HepG2 (cell line): ENCODE results near the gene CIROP. TPM values are rescaled to one million over a fixed set of nuclear protein-coding genes. Genes with fewer than 3 reads are reported as not detected.

Experiments used
- HHEX ChIP-seq: IDR thresholded peaks from 2 replicates; pipeline ENCODE4 v1.6.1; 2016; ENCODE audit warnings: control low read depth
- KMT2B ChIP-seq: IDR thresholded peaks from 2 replicates; pipeline ENCODE4 v1.6.1; 2016; ENCODE audit warnings: missing genetic modification reagents, missing compliant biosample characterization
- PITX1 ChIP-seq: sonication (generic); formaldehyde crosslinking; IDR thresholded peaks from 2 replicates; pipeline ENCODE4 v1.5.1; 2020; ENCODE audit warnings: mild to moderate bottlenecking, missing genetic modification reagents
- SMARCC2 ChIP-seq: fragments of 450-650 bp; IDR thresholded peaks from 2 replicates; pipeline ENCODE4 v1.6.1; 2017; ENCODE audit warnings: antibody characterized with exemption, mild to moderate bottlenecking
- ZNF124 ChIP-seq: sonication (generic); formaldehyde crosslinking; IDR thresholded peaks from 2 replicates; pipeline ENCODE4 v1.4.0; 2020; ENCODE audit warnings: missing genetic modification reagents
- ZNF138 ChIP-seq: sonication (generic); formaldehyde crosslinking; IDR thresholded peaks from 2 replicates; pipeline ENCODE4 v1.5.0; 2020; ENCODE audit warnings: mild to moderate bottlenecking, low read depth, missing genetic modification reagents
- ZNF569 ChIP-seq: sonication (generic); formaldehyde crosslinking; IDR thresholded peaks from 2 replicates; pipeline ENCODE4 v1.5.0; 2020; ENCODE audit warnings: mild to moderate bottlenecking, missing genetic modification reagents, moderate library complexity, borderline replicate concordance
- ZNF572 ChIP-seq: sonication (generic); formaldehyde crosslinking; IDR thresholded peaks from 2 replicates; pipeline ENCODE4 v1.5.1; 2020; ENCODE audit warnings: mild to moderate bottlenecking, missing genetic modification reagents
- polyA plus RNA-seq, 8 experiments: library from polyadenylated mRNA; depleted of rRNA in 3 of 8; stranded (reverse) in 7 of 8; unstranded in 1 of 8; fragments of >200 nt; fragmentation: Illumina TruSeq in 4 of 8; extraction: Trizol in 4 of 8; gene quantifications; 2 replicates each; pipeline versions ENCODE4 v1.2.1 to v1.2.3, GENCODE V29; 2011 to 2016; ENCODE audit warnings: low read depth in 4 of 8, missing spikeins in 1 of 8, mixed read lengths in 1 of 8; ENCODE audit not compliant: insufficient read depth in 1 of 8
- total RNA-seq, 5 experiments: library from RNA; depleted of rRNA; stranded (reverse); fragments of >200 nt; fragmentation: Illumina TruSeq; extraction: Trizol; gene quantifications; 2 replicates each; pipeline ENCODE4 v1.2.3, GENCODE V29; 2016; ENCODE audit warnings: low read depth in 1 of 5
- TF ChIP-seq, protein P1 (sequence below): sonication (generic); formaldehyde crosslinking; IDR thresholded peaks from 2 replicates; pipeline ENCODE4 v1.4.0; 2020; ENCODE audit warnings: missing genetic modification reagents
- TF ChIP-seq, protein P2 (sequence below): sonication (generic); formaldehyde crosslinking; IDR thresholded peaks from 2 replicates; pipeline ENCODE4 v1.4.0; 2020; ENCODE audit warnings: missing genetic modification reagents, borderline replicate concordance
- TF ChIP-seq, protein P3 (sequence below): sonication (generic); formaldehyde crosslinking; IDR thresholded peaks from 2 replicates; pipeline ENCODE4 v1.5.1; 2020; ENCODE audit warnings: missing genetic modification reagents, mild to moderate bottlenecking, borderline replicate concordance
- TF ChIP-seq, protein P4 (sequence below): sonication (generic); formaldehyde crosslinking; IDR thresholded peaks from 2 replicates; pipeline ENCODE4 v1.5.0; 2020; ENCODE audit warnings: missing genetic modification reagents
- TF ChIP-seq, protein P5 (sequence below): sonication (generic); formaldehyde crosslinking; conservative IDR thresholded peaks from 2 replicates; pipeline ENCODE4 v1.4.0; 2020; ENCODE audit warnings: mild to moderate bottlenecking, missing genetic modification reagents, moderate library complexity

The CIROP gene
- total and polyA plus RNA-seq, 2 of the 13 experiments (the other 11 are each of a cell fraction or from before 2014, with no cell fraction given) = 0.07 TPM; not detected in 1

DNA sequence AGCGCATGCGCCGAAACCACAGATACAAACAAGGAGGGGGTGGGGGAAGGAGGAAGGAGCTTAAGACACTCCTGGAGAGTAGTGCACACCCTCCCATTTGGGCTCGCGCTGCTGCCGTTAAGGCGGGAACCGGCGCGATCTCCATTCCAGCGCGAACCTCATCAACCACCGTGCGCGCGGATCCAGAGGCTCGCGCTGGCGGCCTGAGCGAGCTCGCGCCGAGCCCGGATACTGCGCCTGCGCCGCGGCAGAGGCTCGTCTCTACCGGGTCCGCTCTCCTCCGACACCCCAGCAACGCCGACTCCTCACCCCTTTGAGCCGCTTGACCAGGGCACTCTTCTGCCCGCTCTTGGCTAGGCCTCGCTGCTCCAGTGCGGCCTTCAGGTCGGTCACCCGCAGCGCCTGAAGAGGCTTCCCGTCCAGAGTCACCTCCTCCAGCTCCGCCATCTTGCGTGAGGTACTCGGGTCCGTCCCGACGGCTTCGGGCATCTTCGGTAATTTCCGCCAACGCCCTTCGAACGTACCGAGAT is 10.1 kb downstream of the CIROP start, which contains the start of gene ACIN1 (continued):
- TF ChIP-seq, protein P1, sequence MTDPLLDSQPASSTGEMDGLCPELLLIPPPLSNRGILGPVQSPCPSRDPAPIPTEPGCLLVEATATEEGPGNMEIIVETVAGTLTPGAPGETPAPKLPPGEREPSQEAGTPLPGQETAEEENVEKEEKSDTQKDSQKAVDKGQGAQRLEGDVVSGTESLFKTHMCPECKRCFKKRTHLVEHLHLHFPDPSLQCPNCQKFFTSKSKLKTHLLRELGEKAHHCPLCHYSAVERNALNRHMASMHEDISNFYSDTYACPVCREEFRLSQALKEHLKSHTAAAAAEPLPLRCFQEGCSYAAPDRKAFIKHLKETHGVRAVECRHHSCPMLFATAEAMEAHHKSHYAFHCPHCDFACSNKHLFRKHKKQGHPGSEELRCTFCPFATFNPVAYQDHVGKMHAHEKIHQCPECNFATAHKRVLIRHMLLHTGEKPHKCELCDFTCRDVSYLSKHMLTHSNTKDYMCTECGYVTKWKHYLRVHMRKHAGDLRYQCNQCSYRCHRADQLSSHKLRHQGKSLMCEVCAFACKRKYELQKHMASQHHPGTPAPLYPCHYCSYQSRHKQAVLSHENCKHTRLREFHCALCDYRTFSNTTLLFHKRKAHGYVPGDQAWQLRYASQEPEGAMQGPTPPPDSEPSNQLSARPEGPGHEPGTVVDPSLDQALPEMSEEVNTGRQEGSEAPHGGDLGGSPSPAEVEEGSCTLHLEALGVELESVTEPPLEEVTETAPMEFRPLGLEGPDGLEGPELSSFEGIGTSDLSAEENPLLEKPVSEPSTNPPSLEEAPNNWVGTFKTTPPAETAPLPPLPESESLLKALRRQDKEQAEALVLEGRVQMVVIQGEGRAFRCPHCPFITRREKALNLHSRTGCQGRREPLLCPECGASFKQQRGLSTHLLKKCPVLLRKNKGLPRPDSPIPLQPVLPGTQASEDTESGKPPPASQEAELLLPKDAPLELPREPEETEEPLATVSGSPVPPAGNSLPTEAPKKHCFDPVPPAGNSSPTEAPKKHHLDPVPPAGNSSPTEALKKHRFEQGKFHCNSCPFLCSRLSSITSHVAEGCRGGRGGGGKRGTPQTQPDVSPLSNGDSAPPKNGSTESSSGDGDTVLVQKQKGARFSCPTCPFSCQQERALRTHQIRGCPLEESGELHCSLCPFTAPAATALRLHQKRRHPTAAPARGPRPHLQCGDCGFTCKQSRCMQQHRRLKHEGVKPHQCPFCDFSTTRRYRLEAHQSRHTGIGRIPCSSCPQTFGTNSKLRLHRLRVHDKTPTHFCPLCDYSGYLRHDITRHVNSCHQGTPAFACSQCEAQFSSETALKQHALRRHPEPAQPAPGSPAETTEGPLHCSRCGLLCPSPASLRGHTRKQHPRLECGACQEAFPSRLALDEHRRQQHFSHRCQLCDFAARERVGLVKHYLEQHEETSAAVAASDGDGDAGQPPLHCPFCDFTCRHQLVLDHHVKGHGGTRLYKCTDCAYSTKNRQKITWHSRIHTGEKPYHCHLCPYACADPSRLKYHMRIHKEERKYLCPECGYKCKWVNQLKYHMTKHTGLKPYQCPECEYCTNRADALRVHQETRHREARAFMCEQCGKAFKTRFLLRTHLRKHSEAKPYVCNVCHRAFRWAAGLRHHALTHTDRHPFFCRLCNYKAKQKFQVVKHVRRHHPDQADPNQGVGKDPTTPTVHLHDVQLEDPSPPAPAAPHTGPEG (CRISPR knock-in tag) = peak; percentile 90
- 0 out of 2 replicates have a peak, but pooled peaks have one; percentile 21 for TF ChIP-seq HHEX (CRISPR knock-in tag)
- peak; percentile 99 for TF ChIP-seq ZNF138
- TF ChIP-seq, protein P2, sequence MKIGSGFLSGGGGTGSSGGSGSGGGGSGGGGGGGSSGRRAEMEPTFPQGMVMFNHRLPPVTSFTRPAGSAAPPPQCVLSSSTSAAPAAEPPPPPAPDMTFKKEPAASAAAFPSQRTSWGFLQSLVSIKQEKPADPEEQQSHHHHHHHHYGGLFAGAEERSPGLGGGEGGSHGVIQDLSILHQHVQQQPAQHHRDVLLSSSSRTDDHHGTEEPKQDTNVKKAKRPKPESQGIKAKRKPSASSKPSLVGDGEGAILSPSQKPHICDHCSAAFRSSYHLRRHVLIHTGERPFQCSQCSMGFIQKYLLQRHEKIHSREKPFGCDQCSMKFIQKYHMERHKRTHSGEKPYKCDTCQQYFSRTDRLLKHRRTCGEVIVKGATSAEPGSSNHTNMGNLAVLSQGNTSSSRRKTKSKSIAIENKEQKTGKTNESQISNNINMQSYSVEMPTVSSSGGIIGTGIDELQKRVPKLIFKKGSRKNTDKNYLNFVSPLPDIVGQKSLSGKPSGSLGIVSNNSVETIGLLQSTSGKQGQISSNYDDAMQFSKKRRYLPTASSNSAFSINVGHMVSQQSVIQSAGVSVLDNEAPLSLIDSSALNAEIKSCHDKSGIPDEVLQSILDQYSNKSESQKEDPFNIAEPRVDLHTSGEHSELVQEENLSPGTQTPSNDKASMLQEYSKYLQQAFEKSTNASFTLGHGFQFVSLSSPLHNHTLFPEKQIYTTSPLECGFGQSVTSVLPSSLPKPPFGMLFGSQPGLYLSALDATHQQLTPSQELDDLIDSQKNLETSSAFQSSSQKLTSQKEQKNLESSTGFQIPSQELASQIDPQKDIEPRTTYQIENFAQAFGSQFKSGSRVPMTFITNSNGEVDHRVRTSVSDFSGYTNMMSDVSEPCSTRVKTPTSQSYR = peak; percentile 82
- peak; percentile 87; the same call in 1 of the 2 replicates for TF ChIP-seq ZNF569
- peak; percentile 67; the same call in 1 of the 2 replicates for TF ChIP-seq ZNF572 (CRISPR knock-in tag)
- TF ChIP-seq PITX1 = peak; percentile 96
- TF ChIP-seq, protein P3, sequence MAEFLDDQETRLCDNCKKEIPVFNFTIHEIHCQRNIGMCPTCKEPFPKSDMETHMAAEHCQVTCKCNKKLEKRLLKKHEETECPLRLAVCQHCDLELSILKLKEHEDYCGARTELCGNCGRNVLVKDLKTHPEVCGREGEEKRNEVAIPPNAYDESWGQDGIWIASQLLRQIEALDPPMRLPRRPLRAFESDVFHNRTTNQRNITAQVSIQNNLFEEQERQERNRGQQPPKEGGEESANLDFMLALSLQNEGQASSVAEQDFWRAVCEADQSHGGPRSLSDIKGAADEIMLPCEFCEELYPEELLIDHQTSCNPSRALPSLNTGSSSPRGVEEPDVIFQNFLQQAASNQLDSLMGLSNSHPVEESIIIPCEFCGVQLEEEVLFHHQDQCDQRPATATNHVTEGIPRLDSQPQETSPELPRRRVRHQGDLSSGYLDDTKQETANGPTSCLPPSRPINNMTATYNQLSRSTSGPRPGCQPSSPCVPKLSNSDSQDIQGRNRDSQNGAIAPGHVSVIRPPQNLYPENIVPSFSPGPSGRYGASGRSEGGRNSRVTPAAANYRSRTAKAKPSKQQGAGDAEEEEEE (CRISPR knock-in tag) = peak; percentile 99
- TF ChIP-seq, protein P4, sequence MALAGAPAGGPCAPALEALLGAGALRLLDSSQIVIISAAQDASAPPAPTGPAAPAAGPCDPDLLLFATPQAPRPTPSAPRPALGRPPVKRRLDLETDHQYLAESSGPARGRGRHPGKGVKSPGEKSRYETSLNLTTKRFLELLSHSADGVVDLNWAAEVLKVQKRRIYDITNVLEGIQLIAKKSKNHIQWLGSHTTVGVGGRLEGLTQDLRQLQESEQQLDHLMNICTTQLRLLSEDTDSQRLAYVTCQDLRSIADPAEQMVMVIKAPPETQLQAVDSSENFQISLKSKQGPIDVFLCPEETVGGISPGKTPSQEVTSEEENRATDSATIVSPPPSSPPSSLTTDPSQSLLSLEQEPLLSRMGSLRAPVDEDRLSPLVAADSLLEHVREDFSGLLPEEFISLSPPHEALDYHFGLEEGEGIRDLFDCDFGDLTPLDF (CRISPR knock-in tag) = peak; percentile 88
- TF ChIP-seq, protein P5, sequence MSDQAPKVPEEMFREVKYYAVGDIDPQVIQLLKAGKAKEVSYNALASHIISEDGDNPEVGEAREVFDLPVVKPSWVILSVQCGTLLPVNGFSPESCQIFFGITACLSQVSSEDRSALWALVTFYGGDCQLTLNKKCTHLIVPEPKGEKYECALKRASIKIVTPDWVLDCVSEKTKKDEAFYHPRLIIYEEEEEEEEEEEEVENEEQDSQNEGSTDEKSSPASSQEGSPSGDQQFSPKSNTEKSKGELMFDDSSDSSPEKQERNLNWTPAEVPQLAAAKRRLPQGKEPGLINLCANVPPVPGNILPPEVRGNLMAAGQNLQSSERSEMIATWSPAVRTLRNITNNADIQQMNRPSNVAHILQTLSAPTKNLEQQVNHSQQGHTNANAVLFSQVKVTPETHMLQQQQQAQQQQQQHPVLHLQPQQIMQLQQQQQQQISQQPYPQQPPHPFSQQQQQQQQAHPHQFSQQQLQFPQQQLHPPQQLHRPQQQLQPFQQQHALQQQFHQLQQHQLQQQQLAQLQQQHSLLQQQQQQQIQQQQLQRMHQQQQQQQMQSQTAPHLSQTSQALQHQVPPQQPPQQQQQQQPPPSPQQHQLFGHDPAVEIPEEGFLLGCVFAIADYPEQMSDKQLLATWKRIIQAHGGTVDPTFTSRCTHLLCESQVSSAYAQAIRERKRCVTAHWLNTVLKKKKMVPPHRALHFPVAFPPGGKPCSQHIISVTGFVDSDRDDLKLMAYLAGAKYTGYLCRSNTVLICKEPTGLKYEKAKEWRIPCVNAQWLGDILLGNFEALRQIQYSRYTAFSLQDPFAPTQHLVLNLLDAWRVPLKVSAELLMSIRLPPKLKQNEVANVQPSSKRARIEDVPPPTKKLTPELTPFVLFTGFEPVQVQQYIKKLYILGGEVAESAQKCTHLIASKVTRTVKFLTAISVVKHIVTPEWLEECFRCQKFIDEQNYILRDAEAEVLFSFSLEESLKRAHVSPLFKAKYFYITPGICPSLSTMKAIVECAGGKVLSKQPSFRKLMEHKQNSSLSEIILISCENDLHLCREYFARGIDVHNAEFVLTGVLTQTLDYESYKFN (CRISPR knock-in tag) = peak; percentile 60
- no peak for TF ChIP-seq SMARCC2
- peak; percentile 92 for TF ChIP-seq ZNF124 (CRISPR knock-in tag)
- TF ChIP-seq KMT2B (CRISPR knock-in tag) = peak; percentile 92
